ENCODE data around the gene FOLR3. TPM values are rescaled to one million over a fixed set of nuclear protein-coding genes. Genes with fewer than 3 reads are reported as not detected.
"Not testable (repeated sequence)": the region's sequence is repeated elsewhere in the genome, so short reads cannot be mapped to it uniquely, and the experiment has no call there.

The FOLR3 gene
- total RNA-seq, 1 experiment from 2014 or later: not detected

- H3K4me1 ChIP-seq (ENCODE audit: control insufficient read depth in 1 of 2, insufficient read depth in 2 of 2, low read length in 2 of 2): no peaks in the 10 kb centered on the region
- H3K4me3 ChIP-seq (replicated peaks in 1 of 2; ENCODE audit: low read depth in 1 of 2, low read length in 2 of 2): no peak overlapping the region
- H3K9me3 ChIP-seq (ENCODE audit: control insufficient read depth in 1 of 2, insufficient read depth in 1 of 2, low read depth in 1 of 2, low read length in 2 of 2): no peaks in the 10 kb centered on the region
- no peak for ATAC-seq
- no peaks in the 10 kb centered on the region for H4K20me1 ChIP-seq (ENCODE audit: insufficient read depth)
- no peaks in the 10 kb centered on the region; the same call in 1 of the 2 replicates for H3K27me3 ChIP-seq (ENCODE audit: insufficient read depth, low read length)
- H2AFZ ChIP-seq (ENCODE audit: low read depth, low read length, poor library complexity, severe bottlenecking): no peak overlapping the region
- no peak overlapping the region for H3K4me2 ChIP-seq (ENCODE audit: low read length)
- no TSS peak for BruUV-seq (replicated peaks)
- no peak overlapping the region for H3K27ac ChIP-seq (ENCODE audit: low read depth, low read length)
- ChIA-PET POLR2A (no interaction called here), RAD21 (ENCODE audit: low non-redundant PET in 1 of 2, low total read pairs in 2 of 2, uncharacterized antibody in 2 of 2, unreplicated experiment in 2 of 2) (no interaction called here), CTCF (interaction anchor here (0.6 to 1.2 kb wide), 3 partner anchors 9 to 287 kb away, joined by 3 read pairs; no protein-coding TSS in a partner anchor)
- no peak overlapping the region for H3K9ac ChIP-seq (ENCODE audit: low read length)
- DNase-seq (ENCODE audit: low read depth, low spot score): no peak
- no peaks in the 10 kb centered on the region for H3K9me2 ChIP-seq (ENCODE audit: insufficient read depth)
- H3K36me3 ChIP-seq (ENCODE audit: control insufficient read depth in 1 of 2, insufficient read depth in 2 of 2, low read length in 2 of 2): no peaks in the 10 kb centered on the region
- TF ChIP-seq YY1 (IDR thresholded peaks at IDR 0.05; ENCODE audit: extremely low read depth, insufficient replicate concordance, low read depth, low read length) (no peak), JUND (IDR thresholded peaks at IDR 0.05) (no peak)
- H3K79me2 ChIP-seq (ENCODE audit: insufficient read depth, low read length): no peaks in the 10 kb centered on the region
- intact Hi-C loops (cut with micrococcal nuclease): no loop called here
These were observed 24.8 kb downstream of the FOLR3 start for GRCh38 chr11:72160319-72160718.

GRCh38 chr11:72162891-72163492 is 27.5 kb downstream of the FOLR3 start:
- H2AFZ ChIP-seq (ENCODE audit: low read depth, low read length, poor library complexity, severe bottlenecking): no peak overlapping the region
- RAD21 ChIA-PET (ENCODE audit: low non-redundant PET in 1 of 2, low total read pairs in 2 of 2, uncharacterized antibody in 2 of 2, unreplicated experiment in 2 of 2): no interaction called here
- no peak overlapping the region for H3K27ac ChIP-seq (ENCODE audit: low read depth, low read length)
- no peaks in the 10 kb centered on the region for H3K79me2 ChIP-seq (ENCODE audit: insufficient read depth, low read length)
- no peaks in the 10 kb centered on the region for H4K20me1 ChIP-seq (ENCODE audit: insufficient read depth)
- ATAC-seq (no peak), DNase-seq (ENCODE audit: low read depth, low spot score) (no peak)
- no peaks in the 10 kb centered on the region for H3K9me2 ChIP-seq (ENCODE audit: insufficient read depth)
- H3K4me1 ChIP-seq (ENCODE audit: control insufficient read depth in 1 of 2, insufficient read depth in 2 of 2, low read length in 2 of 2): no peaks in the 10 kb centered on the region
- CTCF ChIA-PET: no interaction called here
- no TSS peak for BruUV-seq (replicated peaks)
- no peaks in the 10 kb centered on the region; the same call in 1 of the 2 replicates for H3K27me3 ChIP-seq (ENCODE audit: insufficient read depth, low read length)
- no peak for TF ChIP-seq ATF3 (IDR thresholded peaks at IDR 0.05)
- no peak for TF ChIP-seq ELF1 (IDR thresholded peaks at IDR 0.05; ENCODE audit: borderline replicate concordance, low read depth)
- no peak for TF ChIP-seq MAX (IDR thresholded peaks at IDR 0.05)
- TF ChIP-seq CTCF (IDR thresholded peaks at IDR 0.05 in 2 of 3, conservative IDR thresholded peaks at IDR 0.05 in 1 of 3; ENCODE audit: borderline replicate concordance in 1 of 3, insufficient read depth in 1 of 3, low read depth in 2 of 3, low read length in 2 of 3): no peak
- TF ChIP-seq EGR1 (IDR thresholded peaks at IDR 0.05; ENCODE audit: low read depth): no peak
- no peak for TF ChIP-seq RAD21 (IDR thresholded peaks at IDR 0.05; ENCODE audit: low read depth)
- no peak for TF ChIP-seq JUND (IDR thresholded peaks at IDR 0.05)
- TF ChIP-seq FOSL1 (IDR thresholded peaks at IDR 0.05; ENCODE audit: low read depth): no peak
- no peak for TF ChIP-seq SRF (IDR thresholded peaks at IDR 0.05; ENCODE audit: low read depth)
- no peak for TF ChIP-seq POLR2AphosphoS5 (IDR thresholded peaks at IDR 0.05; ENCODE audit: low read depth, low read length)
- TF ChIP-seq ZFX (IDR thresholded peaks at IDR 0.05): no peak
- no peak for TF ChIP-seq TCF7L2 (IDR thresholded peaks at IDR 0.05; ENCODE audit: borderline replicate concordance, extremely low read depth, insufficient read depth, insufficient read length)
- no peaks in the 10 kb centered on the region for H3K9me3 ChIP-seq (ENCODE audit: control insufficient read depth in 1 of 2, insufficient read depth in 1 of 2, low read depth in 1 of 2, low read length in 2 of 2)
- intact Hi-C loops (cut with micrococcal nuclease): no loop called here
- POLR2A ChIA-PET: no interaction called here
- H3K9ac ChIP-seq (ENCODE audit: low read length): no peak overlapping the region
- H3K4me3 ChIP-seq (replicated peaks in 1 of 2; ENCODE audit: low read depth in 1 of 2, low read length in 2 of 2): no peak overlapping the region
- H3K36me3 ChIP-seq (ENCODE audit: control insufficient read depth in 1 of 2, insufficient read depth in 2 of 2, low read length in 2 of 2): no peaks in the 10 kb centered on the region
- no peak overlapping the region for H3K4me2 ChIP-seq (ENCODE audit: low read length)

GRCh38 chr11:72164187-72164586 is 28.7 kb downstream of the FOLR3 start:
- H3K9me2 ChIP-seq (ENCODE audit: insufficient read depth); H4K20me1 ChIP-seq (ENCODE audit: insufficient read depth); H2AFZ ChIP-seq (ENCODE audit: low read depth, low read length, poor library complexity, severe bottlenecking); DNase-seq (ENCODE audit: low read depth, low spot score); POLR2A ChIA-PET; BruUV-seq (replicated peaks); H3K9ac ChIP-seq (ENCODE audit: low read length); RAD21 ChIA-PET (ENCODE audit: low non-redundant PET in 1 of 2, low total read pairs in 2 of 2, uncharacterized antibody in 2 of 2, unreplicated experiment in 2 of 2); H3K36me3 ChIP-seq (ENCODE audit: control insufficient read depth in 1 of 2, insufficient read depth in 2 of 2, low read length in 2 of 2); H3K27ac ChIP-seq (ENCODE audit: low read depth, low read length); ATAC-seq; H3K4me1 ChIP-seq (ENCODE audit: control insufficient read depth in 1 of 2, insufficient read depth in 2 of 2, low read length in 2 of 2); H3K9me3 ChIP-seq (ENCODE audit: control insufficient read depth in 1 of 2, insufficient read depth in 1 of 2, low read depth in 1 of 2, low read length in 2 of 2); H3K79me2 ChIP-seq (ENCODE audit: insufficient read depth, low read length); H3K4me3 ChIP-seq (replicated peaks in 1 of 2; ENCODE audit: low read depth in 1 of 2, low read length in 2 of 2); intact Hi-C loops (cut with micrococcal nuclease); H3K4me2 ChIP-seq (ENCODE audit: low read length); H3K27me3 ChIP-seq (ENCODE audit: insufficient read depth, low read length); CTCF ChIA-PET: not testable (repeated sequence)

All from HCT116 (cell line).